GM06990 (cell line): ENCODE data around the gene NCKAP5L.

Experiments
- DNase-seq: peaks from one replicate; pipeline ENCODE4 v3.0.0-alpha.2; 2011; ENCODE audit not compliant: insufficient read length; ENCODE audit errors: extremely low read depth
- H3K27me3 ChIP-seq: replicated peaks from 2 replicates; pipeline ENCODE4 v1.6.0; 2011; ENCODE audit warnings: low read length; ENCODE audit not compliant: control insufficient read depth, insufficient read depth
- H3K36me3 ChIP-seq: 2 replicates; pipeline ENCODE4 v1.5.1; 2011; ENCODE audit warnings: low read length; ENCODE audit not compliant: control insufficient read depth, insufficient read depth
- H3K4me3 ChIP-seq: replicated peaks from 2 replicates; pipeline ENCODE4 v1.5.1; 2011; ENCODE audit warnings: low read depth, mild to moderate bottlenecking, control low read depth, low read length
- TF ChIP-seq, protein P1 (sequence below): IDR thresholded peaks from 2 replicates; pipeline ENCODE4 v1.5.1; 2011; ENCODE audit warnings: low read length, control low read depth, mild to moderate bottlenecking, inconsistent platforms; ENCODE audit not compliant: insufficient read depth, poor library complexity, severe bottlenecking

The NCKAP5L gene

DNA sequence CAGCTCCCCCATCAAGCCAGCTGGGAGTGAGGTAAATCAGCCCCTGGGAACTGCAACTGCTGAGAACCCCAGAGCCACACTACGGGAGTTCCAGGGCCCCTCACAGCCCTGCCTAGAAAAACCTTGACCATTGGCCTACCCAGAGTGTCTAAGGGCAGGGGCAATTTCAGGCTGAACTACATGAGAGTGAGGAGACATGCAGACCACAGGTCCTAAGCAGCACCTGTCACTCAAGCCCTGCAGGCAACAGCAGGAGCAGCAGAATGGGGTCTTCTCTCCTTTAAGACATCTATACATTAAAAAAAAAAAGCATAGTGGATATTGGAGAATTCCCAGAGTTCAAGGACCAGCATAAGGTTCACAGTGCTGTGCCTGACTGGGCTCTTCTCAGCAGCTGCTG, 4.9 kb downstream of the NCKAP5L start:
- Histone ChIP-seq H3K36me3 (no peaks in the 10 kb centered on the region; the same call in 1 of the 2 replicates), H3K27me3 (no peaks in the 10 kb centered on the region), H3K4me3 (no peak overlapping the region)
- TF ChIP-seq, protein P1, sequence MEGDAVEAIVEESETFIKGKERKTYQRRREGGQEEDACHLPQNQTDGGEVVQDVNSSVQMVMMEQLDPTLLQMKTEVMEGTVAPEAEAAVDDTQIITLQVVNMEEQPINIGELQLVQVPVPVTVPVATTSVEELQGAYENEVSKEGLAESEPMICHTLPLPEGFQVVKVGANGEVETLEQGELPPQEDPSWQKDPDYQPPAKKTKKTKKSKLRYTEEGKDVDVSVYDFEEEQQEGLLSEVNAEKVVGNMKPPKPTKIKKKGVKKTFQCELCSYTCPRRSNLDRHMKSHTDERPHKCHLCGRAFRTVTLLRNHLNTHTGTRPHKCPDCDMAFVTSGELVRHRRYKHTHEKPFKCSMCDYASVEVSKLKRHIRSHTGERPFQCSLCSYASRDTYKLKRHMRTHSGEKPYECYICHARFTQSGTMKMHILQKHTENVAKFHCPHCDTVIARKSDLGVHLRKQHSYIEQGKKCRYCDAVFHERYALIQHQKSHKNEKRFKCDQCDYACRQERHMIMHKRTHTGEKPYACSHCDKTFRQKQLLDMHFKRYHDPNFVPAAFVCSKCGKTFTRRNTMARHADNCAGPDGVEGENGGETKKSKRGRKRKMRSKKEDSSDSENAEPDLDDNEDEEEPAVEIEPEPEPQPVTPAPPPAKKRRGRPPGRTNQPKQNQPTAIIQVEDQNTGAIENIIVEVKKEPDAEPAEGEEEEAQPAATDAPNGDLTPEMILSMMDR: no peak
- DNase-seq: no peak

DNA sequence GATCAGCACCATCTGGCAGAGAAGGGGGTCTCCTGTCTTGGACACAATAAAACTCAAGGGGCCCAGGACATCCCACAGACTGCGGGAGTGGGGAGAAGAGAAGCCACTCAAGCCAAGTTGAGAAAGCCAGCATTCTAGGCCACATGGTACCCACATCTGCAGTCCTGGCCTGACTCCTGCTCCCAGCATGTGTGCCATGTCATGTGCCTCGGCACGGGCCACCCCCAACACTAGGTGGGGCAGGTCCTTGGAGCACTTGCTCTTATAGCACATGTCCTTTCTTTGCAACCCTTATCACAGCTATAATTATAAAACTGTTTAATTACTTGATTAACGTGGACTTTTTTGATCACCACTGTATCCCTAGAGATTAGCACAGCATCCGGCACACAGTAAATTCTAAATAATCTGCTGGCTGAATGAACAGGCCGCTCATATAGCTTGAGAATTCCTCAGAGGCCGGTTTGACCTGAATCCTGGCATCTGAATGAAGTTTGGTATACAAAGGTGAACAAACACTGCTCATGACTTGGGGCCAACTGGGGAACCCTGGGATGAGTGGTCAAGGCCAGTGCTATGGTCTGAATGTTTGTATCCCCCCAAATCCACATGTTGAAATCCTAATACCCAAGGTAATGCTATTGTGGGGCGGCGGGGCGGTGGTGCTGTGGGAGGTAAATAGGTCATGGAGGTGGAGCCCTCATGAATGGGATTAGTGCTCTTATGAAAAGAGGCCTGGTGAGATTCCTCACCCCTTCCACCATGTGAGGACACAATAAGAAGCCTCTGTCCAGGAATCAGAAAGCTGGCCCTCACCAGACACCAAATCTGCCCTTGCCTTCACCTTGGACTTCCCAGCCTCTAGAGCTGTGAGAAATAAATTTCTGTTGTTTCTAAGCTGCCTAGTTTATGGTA, 6.6 kb downstream of the NCKAP5L start:
- H3K27me3 ChIP-seq: no peaks in the 10 kb centered on the region
- H3K4me3 ChIP-seq: no peak overlapping the region
- TF ChIP-seq, protein P1: no peak
- H3K36me3 ChIP-seq: no peaks in the 10 kb centered on the region; the same call in 1 of the 2 replicates
- DNase-seq: no peak

DNA sequence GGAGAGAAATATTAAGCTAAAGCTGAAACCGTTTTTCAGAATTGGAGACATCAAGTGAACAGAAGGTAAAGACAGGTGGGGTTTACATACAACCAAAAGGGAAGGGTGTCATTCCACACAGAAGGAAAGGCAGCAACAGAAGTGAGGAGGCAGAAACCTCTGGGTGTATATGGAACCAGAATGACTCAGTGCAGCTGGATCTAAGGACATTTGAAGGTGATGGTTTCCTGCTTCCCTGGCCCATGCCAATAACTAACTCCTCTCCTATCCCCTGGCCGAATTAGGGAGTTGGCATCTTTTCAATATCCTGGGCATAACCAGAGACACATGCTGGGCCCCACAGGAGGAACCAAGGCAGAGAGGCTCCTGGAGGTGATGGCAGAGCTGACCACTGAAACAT, 8.4 kb downstream of the NCKAP5L start:
- Histone ChIP-seq H3K36me3 (no peaks in the 10 kb centered on the region; the same call in none of the 2 replicates), H3K4me3 (no peak overlapping the region), H3K27me3 (no peaks in the 10 kb centered on the region)
- no peak for DNase-seq
- TF ChIP-seq, protein P1: no peak

DNA sequence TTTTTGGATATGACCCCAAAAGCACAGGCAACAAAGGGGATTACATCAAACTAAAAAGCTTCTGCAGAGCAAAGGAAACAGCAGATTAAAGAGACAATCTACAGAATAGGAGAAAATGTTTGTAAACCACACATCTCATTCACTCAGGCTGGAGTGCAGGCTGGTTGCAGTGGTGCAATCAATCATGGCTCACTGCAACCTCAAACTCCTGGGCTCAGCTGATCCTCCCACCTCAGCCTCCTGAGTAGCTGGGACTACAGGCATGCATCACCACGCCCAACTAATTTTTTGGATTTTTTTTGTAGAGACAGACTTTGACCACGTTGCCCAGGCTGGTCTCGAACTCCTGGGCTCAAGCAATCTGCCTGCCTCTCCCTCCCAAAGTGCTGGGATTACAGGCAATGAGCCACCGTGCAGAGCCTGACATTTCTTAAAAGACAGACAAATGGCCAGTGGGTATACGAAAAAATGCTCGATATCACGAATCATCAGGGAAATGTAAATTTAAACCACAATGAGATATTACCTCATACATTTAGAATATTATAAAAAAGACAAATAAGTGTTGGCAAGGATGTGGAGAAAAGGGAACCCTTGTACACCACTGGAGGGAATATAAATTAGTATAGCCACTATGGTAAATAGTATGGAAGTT, 9.8 kb downstream of the NCKAP5L start:
- Histone ChIP-seq H3K36me3 (no peaks in the 10 kb centered on the region; the same call in none of the 2 replicates), H3K27me3 (no peaks in the 10 kb centered on the region), H3K4me3 (no peak overlapping the region)
- DNase-seq: no peak
- TF ChIP-seq, protein P1: no peak

DNA sequence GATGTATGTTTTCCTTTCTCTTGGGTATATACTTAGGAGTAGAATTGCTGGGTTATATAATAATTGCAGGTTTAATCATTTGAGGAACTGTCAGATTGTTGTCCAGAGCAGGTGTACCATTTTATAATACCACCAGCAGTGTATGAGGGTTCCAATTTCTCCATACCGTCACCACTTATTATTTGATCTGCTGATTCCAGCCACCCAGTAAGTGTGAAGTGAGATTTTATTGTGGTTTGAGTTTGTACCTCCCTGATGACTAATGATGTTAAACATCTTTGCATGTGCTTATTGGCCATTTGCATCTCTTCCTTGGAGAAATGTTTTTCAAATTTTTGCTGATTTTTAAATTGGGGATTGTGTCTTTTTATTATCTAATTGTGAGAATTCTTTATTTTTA, 15.1 kb downstream of the NCKAP5L start:
- TF ChIP-seq, protein P1: no peak
- no peaks in the 10 kb centered on the region for H3K27me3 ChIP-seq
- H3K4me3 ChIP-seq: no peak overlapping the region
- no peaks in the 10 kb centered on the region; the same call in 1 of the 2 replicates for H3K36me3 ChIP-seq
- no peak for DNase-seq
